Measurements from ENCODE around the gene ZNF777. TPM values are rescaled to one million over a fixed set of nuclear protein-coding genes. Genes with fewer than 3 reads are reported as not detected.
"Not testable (repeated sequence)": the region's sequence is repeated elsewhere in the genome, so short reads cannot be mapped to it uniquely, and the experiment has no call there.

Gene ZNF777
- total RNA-seq, 2 experiments from 2014 or later: 14.5 to 14.8 TPM

- no peak for TF ChIP-seq CTCF (IDR thresholded peaks at IDR 0.05)
- Mint-ChIP-seq H3K27me3 (peaks cover 52% of the 10 kb centered on the region), H3K9me3 (no peaks in the 10 kb centered on the region), H3K36me3 (ENCODE audit: low read depth) (no peaks in the 10 kb centered on the region), H3K4me3 (no peak overlapping the region), H3K27ac (no peak overlapping the region), H3K4me1 (ENCODE audit: low read depth) (no peaks in the 10 kb centered on the region)
- no peaks in the 10 kb centered on the region for H3K4me1 ChIP-seq (ENCODE audit: insufficient read depth, low read length)
- CTCF ChIA-PET: no interaction called here
- intact Hi-C loops (cut with DNase I, micrococcal nuclease): no loop called here
- peaks cover 0 to 10% of the 10 kb centered on the region in 2 experiments for H3K27me3 ChIP-seq (ENCODE audit: control insufficient read depth in 1 of 2, insufficient read depth in 2 of 2, low read length in 2 of 2)
- no peak overlapping the region for H3K4me3 ChIP-seq (ENCODE audit: low read length)
- ATAC-seq (ENCODE audit: poor library complexity) (no peak), DNase-seq (no peak)
- H3K36me3 ChIP-seq (ENCODE audit: insufficient read depth, low read length): no peaks in the 10 kb centered on the region
- no peak overlapping the region for H3K27ac ChIP-seq (ENCODE audit: low read depth in 1 of 2, low read length in 2 of 2)
- peaks cover 0 to 8% of the 10 kb centered on the region in 2 experiments for H3K9me3 ChIP-seq (ENCODE audit: control insufficient read depth in 1 of 2, insufficient read depth in 1 of 2, low read length in 2 of 2)
- POLR2A ChIA-PET: no interaction called here
Observed at GRCh38 chr7:149397470-149398043, 63.3 kb downstream of the ZNF777 start.

GRCh38 chr7:149388550-149389335 lies 72.1 kb downstream of the ZNF777 start:
- H3K4me3 ChIP-seq (ENCODE audit: low read length); DNase-seq; H3K27ac Mint-ChIP-seq; CTCF ChIA-PET; intact Hi-C loops (cut with DNase I, micrococcal nuclease); H3K4me1 Mint-ChIP-seq (ENCODE audit: low read depth); H3K36me3 Mint-ChIP-seq (ENCODE audit: low read depth); ATAC-seq (ENCODE audit: poor library complexity); POLR2A ChIA-PET; H3K9me3 ChIP-seq (ENCODE audit: control insufficient read depth in 1 of 2, insufficient read depth in 1 of 2, low read length in 2 of 2); H3K9me3 Mint-ChIP-seq; H3K4me3 Mint-ChIP-seq; H3K27ac ChIP-seq (ENCODE audit: low read depth in 1 of 2, low read length in 2 of 2); H3K36me3 ChIP-seq (ENCODE audit: insufficient read depth, low read length); H3K4me1 ChIP-seq (ENCODE audit: insufficient read depth, low read length); H3K27me3 ChIP-seq (ENCODE audit: control insufficient read depth in 1 of 2, insufficient read depth in 2 of 2, low read length in 2 of 2): not testable (repeated sequence)
- peaks cover 31% of the 10 kb centered on the region for H3K27me3 Mint-ChIP-seq

GRCh38 chr7:149386514-149386913 lies 74.3 kb downstream of the ZNF777 start:
- H3K4me1 ChIP-seq (ENCODE audit: insufficient read depth, low read length); H3K9me3 Mint-ChIP-seq; H3K4me3 Mint-ChIP-seq; H3K27ac Mint-ChIP-seq; DNase-seq; H3K27ac ChIP-seq (ENCODE audit: low read depth in 1 of 2, low read length in 2 of 2); H3K36me3 Mint-ChIP-seq (ENCODE audit: low read depth); H3K4me1 Mint-ChIP-seq (ENCODE audit: low read depth); H3K4me3 ChIP-seq (ENCODE audit: low read length); POLR2A ChIA-PET; H3K36me3 ChIP-seq (ENCODE audit: insufficient read depth, low read length); intact Hi-C loops (cut with DNase I, micrococcal nuclease); ATAC-seq (ENCODE audit: poor library complexity); CTCF ChIA-PET; H3K9me3 ChIP-seq (ENCODE audit: control insufficient read depth in 1 of 2, insufficient read depth in 1 of 2, low read length in 2 of 2); H3K27me3 ChIP-seq (ENCODE audit: control insufficient read depth in 1 of 2, insufficient read depth in 2 of 2, low read length in 2 of 2): not testable (repeated sequence)
- H3K27me3 Mint-ChIP-seq: peaks cover 41% of the 10 kb centered on the region

GRCh38 chr7:149385195-149385950 lies 75.5 kb downstream of the ZNF777 start:
- Mint-ChIP-seq H3K36me3 (ENCODE audit: low read depth) (no peaks in the 10 kb centered on the region), H3K9me3 (peaks cover 2% of the 10 kb centered on the region), H3K27ac (no peak overlapping the region), H3K27me3 (peaks cover 41% of the 10 kb centered on the region), H3K4me1 (ENCODE audit: low read depth) (no peaks in the 10 kb centered on the region), H3K4me3 (no peak overlapping the region)
- Histone ChIP-seq H3K27ac (ENCODE audit: low read depth in 1 of 2, low read length in 2 of 2) (no peak overlapping the region), H3K4me3 (ENCODE audit: low read length) (no peak overlapping the region), H3K36me3 (ENCODE audit: insufficient read depth, low read length) (no peaks in the 10 kb centered on the region), H3K4me1 (ENCODE audit: insufficient read depth, low read length) (no peaks in the 10 kb centered on the region), H3K27me3 (ENCODE audit: control insufficient read depth in 1 of 2, insufficient read depth in 2 of 2, low read length in 2 of 2) (peaks cover 0 to 3% of the 10 kb centered on the region in 2 experiments), H3K9me3 (ENCODE audit: control insufficient read depth in 1 of 2, insufficient read depth in 1 of 2, low read length in 2 of 2) (peaks cover 5% of the 10 kb centered on the region in 2 experiments)
- POLR2A ChIA-PET: no interaction called here
- DNase-seq: no peak
- TF ChIP-seq CTCF (IDR thresholded peaks at IDR 0.05): no peak
- no peak for ATAC-seq (ENCODE audit: poor library complexity)
- intact Hi-C loops (cut with DNase I, micrococcal nuclease): no loop called here
- CTCF ChIA-PET: interaction anchor here (0.8 kb wide), 1 partner anchor 9 kb away, joined by 3 read pairs; no protein-coding TSS in a partner anchor

Data from CD4-positive, alpha-beta T cell (primary cell).